Measurements from ENCODE around the gene DDX17.

- TF ChIP-seq CTCF (IDR thresholded peaks at IDR 0.05) (no peak), POLR2A (IDR thresholded peaks at IDR 0.05) (no peak)
These were observed 38.6 kb downstream of the DDX17 start for GRCh38 chr22:38467438-38467903.

Data from upper lobe of left lung (tissue), 4 donors.